Globus pallidus (tissue), 1 donor: ENCODE data around the gene LRMDA.
"Not testable (repeated sequence)": the region's sequence is repeated elsewhere in the genome, so short reads cannot be mapped to it uniquely, and the experiment has no call there.

Experiments
- DNase-seq: peaks from one replicate; pipeline ENCODE4 v3.0.0-alpha.2; 2015; ENCODE audit warnings: low spot score

Gene LRMDA

GRCh38 chr10:76126607-76127527 lies 695.4 kb downstream of the LRMDA start:
- DNase-seq: no peak

GRCh38 chr10:76127984-76128589 lies 696.7 kb downstream of the LRMDA start:
- DNase-seq: no peak

DNA sequence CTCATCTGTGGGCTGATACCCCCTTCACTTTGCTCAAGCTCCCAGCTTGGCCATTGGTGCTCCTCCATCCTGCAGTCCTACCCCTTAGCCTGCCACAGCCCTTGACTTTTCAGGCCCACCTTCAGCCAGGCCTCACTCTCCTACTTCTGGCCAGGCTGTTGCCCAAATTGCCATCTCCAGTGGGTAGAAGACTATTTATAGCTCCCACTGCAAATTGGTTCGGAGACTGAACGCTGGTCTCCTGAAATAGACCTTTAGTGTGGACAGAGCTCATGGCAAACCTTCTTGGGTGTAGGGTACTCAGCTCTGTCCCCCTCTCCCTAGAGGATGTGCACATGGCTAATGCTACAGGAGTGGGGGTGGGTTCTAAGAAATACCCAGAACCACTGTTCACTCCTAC lies 697.8 kb downstream of the LRMDA start:
- DNase-seq: no peak

GRCh38 chr10:76130892-76131291 lies 699.5 kb downstream of the LRMDA start:
- no peak for DNase-seq

- no peak for DNase-seq
These were observed 702.3 kb downstream of the LRMDA start for GRCh38 chr10:76133597-76134255.

GRCh38 chr10:76136961-76137360 lies 705.5 kb downstream of the LRMDA start:
- no peak for DNase-seq

GRCh38 chr10:76138286-76138685 lies 706.9 kb downstream of the LRMDA start:
- no peak for DNase-seq

- DNase-seq: no peak
These were observed 707.5 kb downstream of the LRMDA start for GRCh38 chr10:76138906-76139305.

DNA sequence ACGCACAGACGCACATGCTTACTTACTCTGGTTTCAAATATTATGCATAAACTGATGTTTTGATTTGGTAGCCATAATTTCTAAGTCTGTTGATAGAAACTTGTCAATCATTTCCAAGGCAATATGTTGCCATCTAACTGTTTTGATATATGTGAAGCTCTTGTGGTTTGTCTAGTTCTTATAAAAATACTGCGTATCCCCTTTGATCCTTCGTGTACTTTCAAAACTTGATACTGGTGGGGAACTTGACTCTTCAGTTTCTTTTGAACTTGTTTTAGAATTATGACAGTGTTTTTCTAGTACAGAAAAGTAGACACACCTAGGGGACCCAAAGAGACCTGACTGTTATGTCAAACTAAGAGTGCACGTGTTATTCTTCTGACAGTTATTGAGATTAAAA lies 708.0 kb downstream of the LRMDA start:
- no peak for DNase-seq

DNA sequence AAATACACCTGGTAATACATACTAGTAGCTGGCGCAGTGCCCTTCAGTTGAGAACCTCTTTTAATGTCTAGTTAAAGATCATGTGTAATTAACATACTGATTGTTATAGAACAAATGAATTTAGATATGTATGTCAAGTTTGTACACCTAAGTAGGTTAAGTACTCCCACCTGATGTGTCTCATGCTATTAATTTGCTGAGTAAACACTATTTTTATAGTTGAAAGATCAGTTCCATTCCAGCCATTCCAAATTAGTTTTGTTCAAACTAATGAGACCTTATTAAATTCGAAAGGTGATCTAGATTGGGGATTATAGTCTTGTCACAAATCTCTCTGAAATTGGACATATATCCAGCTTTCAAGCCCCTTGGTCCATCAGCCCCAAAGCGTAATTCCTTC lies 710.0 kb downstream of the LRMDA start:
- DNase-seq: no peak

DNA sequence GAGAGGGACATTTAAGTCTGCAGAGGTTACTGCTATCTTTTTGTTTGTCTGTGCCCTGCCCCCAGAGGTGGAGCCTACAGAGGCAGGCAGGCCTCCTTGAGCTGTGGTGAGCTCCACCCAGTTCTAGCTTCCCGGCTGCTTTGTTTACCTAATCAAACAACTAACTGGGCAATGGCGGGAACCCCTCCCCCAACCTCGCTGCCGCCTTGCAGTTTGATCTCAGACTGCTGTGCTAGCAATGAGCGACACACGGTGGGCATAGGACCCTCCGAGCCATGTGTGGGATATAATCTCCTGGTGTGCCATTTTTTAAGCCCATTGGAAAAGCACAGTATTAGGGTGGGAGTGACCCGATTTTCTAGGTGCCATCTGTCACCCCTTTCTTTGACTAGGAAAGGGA lies 716.8 kb downstream of the LRMDA start:
- not testable (repeated sequence) for DNase-seq

DNA sequence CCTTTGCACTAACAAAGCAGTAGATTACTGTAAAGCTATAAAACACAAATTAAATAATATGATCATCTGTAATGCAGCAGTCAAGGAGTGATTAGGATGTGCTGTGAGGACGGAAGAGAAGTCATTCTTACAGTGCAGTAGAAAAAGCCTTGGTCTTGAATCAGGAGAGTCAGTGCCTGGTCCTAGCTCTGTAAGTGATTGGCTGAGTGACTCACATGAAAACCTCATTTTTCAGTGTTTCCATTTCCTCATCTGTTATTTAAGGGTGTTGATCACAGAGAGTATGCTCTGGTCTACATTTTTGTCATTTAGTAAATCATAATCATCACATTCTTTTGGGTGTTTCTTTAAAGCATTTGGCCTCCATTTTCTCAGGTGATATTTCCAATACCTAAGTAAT lies 717.8 kb downstream of the LRMDA start:
- no peak for DNase-seq

DNA sequence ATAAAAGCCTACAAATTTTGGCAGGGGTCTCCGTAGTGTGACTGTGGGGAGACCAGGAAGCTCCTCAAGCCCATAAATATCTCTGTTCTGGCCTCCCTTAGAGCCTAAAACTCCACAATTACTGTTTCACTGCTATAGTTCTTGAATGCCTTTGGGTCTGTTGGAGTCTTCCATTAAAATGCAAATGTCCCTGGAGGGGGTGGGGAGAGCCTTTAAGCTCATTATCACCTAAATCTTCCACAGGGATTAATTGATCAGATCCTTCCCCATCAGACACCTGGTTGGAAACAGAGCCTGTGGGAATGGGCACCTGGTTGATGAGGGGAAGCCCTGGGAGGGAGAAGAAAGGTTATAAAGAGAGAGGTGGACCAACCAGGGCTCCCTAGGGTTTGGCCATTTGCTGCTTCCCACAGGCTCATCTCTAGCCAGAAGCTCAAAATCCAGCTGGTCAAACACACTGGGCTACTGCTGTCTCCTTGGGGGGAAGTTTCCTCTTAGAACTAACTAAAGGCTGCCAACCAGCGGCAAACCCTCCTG lies 718.2 kb downstream of the LRMDA start:
- DNase-seq: no peak

DNA sequence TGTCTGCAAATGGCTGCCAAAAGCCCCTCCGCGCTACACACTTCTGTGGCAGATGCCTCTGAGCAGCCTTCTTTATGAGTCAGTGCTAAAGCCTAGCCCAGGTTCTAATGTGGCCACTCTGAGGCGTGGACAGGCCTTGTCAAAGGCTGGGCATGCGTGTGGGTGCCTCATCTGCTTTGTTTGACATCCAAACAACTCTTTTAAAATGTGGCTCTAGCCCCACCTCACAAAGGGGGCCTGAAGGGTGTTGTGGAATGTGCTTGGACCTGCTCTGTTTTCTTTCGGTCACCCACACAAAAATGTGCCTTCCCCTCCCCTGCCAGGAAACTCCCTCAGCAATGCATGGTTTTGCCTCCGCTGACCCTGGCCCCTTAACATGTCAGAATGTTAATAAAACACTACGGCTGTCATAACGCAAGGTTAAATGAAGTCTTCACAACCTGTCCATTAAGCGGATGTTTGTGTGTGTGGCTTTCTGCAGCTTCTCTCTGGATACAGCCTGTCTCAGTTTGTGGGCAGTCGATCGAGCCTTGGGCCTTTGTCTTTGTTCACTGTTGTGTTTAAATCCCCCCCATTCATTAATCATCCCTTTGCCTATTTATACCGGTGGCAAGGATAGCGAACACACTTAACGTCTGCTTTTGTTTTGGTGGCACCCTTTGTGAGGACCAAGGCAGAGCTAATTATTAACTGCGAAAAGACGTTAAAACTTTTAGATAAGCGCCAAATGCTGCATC lies 718.9 kb downstream of the LRMDA start:
- peak; percentile 3 for DNase-seq

DNA sequence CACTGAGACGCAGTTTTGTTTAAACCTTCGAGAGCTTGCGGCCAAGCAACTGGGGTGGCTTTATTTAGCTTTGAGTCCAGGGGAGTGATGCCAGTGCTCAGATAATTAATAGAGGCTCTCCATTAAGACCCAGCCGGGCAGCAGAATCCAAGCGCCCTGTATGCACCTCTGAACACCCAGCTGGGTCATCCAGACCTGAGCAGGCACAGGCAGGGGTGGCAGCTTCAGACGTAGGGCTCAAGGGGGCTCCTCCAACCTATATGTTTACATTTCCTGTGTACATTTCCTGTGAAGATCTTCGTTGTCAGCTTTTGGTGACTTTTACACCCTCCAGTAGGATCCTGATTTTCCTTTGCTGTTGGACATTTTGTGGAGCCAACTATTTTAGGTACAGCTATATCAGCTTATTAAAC lies 719.5 kb downstream of the LRMDA start:
- peak; percentile 24 for DNase-seq

DNA sequence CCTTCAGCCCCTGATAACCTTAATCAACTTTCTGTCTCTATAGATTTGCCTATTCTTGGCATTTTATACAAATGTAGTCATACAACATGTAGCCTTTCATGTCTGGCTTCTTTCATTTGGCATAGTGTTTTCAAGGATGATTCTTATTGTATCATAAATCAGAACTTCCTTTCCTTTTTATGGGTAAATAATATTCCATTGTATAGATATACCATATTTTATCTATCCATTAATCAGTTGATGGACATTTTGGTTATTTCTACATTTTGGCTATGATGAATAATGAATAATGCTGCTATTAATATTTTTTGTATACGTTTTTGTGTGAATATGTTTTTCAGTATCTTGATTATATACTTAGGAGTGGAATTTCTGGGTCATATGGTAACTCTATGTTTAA lies 720.8 kb downstream of the LRMDA start:
- no peak for DNase-seq

DNA sequence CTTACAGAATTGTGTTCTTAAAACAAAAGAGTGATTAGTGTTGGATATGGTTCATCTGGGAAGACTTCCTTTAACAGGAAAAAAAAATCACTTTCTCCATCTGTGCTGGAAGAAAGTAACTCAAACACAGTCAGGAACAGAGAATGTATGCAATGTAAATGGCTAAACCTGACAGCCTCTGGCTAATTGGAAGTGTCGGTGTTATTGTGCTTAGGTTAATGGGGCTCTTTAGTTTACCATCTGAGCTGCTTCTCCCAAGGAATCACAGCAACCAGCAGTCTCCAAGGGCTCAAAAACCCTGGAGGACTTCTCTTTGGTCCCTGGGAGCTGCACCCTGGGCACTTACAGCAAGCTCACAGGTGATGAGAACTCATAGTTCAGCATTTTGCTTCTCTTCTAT lies 724.5 kb downstream of the LRMDA start:
- DNase-seq: no peak

DNA sequence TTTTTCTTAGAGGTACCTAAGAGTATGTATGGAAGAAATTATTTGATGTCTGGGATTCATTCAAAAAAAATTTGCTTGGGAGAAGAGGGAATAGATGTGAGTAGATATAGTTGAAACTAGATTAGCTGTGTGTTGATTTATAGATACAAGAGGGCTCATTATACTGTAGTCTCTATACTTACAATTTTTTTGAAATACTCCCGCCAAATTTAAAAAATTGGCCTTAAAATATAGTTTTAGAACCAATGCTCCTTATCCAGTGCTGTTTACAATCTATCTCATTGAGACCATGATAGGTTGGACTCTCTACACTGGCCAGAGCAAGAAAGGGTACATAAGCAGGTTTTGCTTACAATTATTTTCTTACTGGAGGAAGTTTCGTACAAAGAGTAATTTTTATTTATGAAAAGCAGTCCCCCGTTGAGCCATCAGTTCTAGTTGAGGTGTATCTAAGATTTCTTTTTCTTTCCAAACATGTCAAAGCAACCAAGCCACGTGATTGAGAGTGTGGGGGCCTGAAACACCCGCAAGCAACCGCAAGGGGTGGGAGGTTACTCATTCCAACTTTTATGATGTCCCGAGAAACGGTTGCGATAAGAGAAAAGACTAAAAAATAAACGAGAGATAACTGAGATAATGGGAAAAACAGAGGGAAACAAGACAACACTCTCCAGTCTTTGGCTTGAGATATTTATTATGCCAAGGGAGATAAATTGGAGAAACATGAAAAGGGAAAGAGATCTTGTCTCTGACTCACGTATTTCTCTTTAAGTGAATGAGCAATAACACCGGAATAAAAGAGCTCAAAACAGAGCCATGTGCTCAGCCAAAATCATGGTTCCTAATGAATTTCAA lies 729.2 kb downstream of the LRMDA start:
- DNase-seq: no peak

- DNase-seq: no peak
These were observed 729.8 kb downstream of the LRMDA start for GRCh38 chr10:76161301-76161582.

DNA sequence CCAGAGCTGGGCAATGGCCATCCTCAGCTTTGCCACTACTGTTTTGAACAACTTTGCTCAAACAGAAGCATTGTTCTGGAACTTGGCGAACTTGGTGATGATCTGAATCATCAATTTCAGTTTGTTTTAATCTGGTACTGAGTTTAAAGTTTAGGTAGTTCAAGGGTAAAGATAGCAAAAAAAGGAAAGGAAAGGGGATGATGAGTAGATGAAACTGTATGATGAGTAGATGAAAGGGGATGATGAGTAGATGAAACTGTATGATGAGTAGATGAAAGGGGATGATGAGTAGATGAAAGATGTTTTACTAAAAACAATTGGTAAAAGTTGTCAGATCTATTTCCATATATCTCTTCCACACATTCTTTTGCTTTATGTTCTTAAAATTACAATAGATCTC lies 737.0 kb downstream of the LRMDA start:
- DNase-seq: no peak

- DNase-seq: no peak
These were observed 737.8 kb downstream of the LRMDA start for GRCh38 chr10:76169246-76169645.
